ENCODE data around the gene STH. TPM values are rescaled to one million over a fixed set of nuclear protein-coding genes. Genes with fewer than 3 reads are reported as not detected.

STH gene
- total RNA-seq, 1 donor from 2014 or later: not detected

DNA sequence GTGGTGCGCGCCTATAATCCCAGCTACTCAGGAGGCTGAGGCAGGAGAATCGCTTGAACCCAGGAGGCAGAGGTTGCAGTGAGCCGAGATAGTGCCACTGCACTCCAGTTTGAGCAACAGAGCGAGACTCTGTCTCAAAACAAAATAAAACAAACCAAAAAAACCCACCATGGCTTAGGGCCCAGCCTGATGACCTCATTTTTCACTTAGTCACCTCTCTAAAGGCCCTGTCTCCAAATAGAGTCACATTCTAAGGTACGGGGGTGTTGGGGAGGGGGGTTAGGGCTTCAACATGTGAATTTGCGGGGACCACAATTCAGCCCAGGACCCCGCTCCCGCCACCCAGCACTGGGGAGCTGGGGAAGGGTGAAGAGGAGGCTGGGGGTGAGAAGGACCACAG is 1.4 kb upstream of the STH start:
- Histone ChIP-seq H3K27me3 (ENCODE audit: control insufficient read depth, insufficient read depth, low read length) (no peaks in the 10 kb centered on the region), H3K36me3 (ENCODE audit: control insufficient read depth, insufficient read depth, low read length) (no peaks in the 10 kb centered on the region), H3K4me3 (ENCODE audit: low read depth, low read length) (no peak overlapping the region)
- DNase-seq (ENCODE audit: low read depth): no peak
- TF ChIP-seq, protein P1, sequence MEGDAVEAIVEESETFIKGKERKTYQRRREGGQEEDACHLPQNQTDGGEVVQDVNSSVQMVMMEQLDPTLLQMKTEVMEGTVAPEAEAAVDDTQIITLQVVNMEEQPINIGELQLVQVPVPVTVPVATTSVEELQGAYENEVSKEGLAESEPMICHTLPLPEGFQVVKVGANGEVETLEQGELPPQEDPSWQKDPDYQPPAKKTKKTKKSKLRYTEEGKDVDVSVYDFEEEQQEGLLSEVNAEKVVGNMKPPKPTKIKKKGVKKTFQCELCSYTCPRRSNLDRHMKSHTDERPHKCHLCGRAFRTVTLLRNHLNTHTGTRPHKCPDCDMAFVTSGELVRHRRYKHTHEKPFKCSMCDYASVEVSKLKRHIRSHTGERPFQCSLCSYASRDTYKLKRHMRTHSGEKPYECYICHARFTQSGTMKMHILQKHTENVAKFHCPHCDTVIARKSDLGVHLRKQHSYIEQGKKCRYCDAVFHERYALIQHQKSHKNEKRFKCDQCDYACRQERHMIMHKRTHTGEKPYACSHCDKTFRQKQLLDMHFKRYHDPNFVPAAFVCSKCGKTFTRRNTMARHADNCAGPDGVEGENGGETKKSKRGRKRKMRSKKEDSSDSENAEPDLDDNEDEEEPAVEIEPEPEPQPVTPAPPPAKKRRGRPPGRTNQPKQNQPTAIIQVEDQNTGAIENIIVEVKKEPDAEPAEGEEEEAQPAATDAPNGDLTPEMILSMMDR (IDR thresholded peaks at IDR 0.05; ENCODE audit: insufficient read depth, low read length, poor library complexity, severe bottlenecking): no peak

DNA sequence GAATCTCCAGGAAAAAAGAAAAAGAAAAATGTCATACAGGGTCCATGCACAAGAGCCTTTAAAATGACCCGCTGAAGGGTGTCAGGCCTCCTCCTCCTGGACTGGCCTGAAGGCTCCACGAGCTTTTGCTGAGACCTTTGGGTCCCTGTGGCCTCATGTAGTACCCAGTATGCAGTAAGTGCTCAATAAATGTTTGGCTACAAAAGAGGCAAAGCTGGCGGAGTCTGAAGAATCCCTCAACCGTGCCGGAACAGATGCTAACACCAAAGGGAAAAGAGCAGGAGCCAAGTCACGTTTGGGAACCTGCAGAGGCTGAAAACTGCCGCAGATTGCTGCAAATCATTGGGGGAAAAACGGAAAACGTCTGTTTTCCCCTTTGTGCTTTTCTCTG is 845 bp downstream of the STH start:
- no peaks in the 10 kb centered on the region for H3K27me3 ChIP-seq (ENCODE audit: control insufficient read depth, insufficient read depth, low read length)
- no peak for DNase-seq (ENCODE audit: low read depth)
- H3K4me3 ChIP-seq (ENCODE audit: low read depth, low read length): no peak overlapping the region
- TF ChIP-seq, protein P1 (IDR thresholded peaks at IDR 0.05; ENCODE audit: insufficient read depth, low read length, poor library complexity, severe bottlenecking): no peak
- H3K36me3 ChIP-seq (ENCODE audit: control insufficient read depth, insufficient read depth, low read length): no peaks in the 10 kb centered on the region

DNA sequence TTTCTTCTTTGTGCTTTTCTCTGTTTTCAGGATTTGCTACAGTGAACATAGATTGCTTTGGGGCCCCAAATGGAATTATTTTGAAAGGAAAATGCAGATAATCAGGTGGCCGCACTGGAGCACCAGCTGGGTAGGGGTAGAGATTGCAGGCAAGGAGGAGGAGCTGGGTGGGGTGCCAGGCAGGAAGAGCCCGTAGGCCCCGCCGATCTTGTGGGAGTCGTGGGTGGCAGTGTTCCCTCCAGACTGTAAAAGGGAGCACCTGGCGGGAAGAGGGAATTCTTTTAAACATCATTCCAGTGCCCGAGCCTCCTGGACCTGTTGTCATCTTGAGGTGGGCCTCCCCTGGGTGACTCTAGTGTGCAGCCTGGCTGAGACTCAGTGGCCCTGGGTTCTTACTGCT is 1.2 kb downstream of the STH start:
- no peak for DNase-seq (ENCODE audit: low read depth)
- TF ChIP-seq, protein P1 (IDR thresholded peaks at IDR 0.05; ENCODE audit: insufficient read depth, low read length, poor library complexity, severe bottlenecking): no peak
- Histone ChIP-seq H3K4me3 (ENCODE audit: low read depth, low read length) (no peak overlapping the region), H3K36me3 (ENCODE audit: control insufficient read depth, insufficient read depth, low read length) (no peaks in the 10 kb centered on the region), H3K27me3 (ENCODE audit: control insufficient read depth, insufficient read depth, low read length) (no peaks in the 10 kb centered on the region)

DNA sequence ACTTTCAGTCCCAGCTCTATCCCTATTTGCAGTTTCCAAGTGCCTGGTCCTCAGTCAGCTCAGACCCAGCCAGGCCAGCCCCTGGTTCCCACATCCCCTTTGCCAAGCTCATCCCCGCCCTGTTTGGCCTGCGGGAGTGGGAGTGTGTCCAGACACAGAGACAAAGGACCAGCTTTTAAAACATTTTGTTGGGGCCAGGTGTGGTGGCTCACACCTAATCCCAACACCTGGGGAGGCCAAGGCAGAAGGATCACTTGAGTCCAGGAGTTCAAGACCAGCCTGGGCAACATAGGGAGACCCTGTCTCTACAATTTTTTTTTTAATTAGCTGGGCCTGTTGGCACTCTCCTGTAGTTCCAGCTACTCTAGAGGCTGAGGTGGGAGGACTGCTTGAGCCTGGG is 1.7 kb downstream of the STH start:
- Histone ChIP-seq H3K27me3 (ENCODE audit: control insufficient read depth, insufficient read depth, low read length) (no peaks in the 10 kb centered on the region), H3K4me3 (ENCODE audit: low read depth, low read length) (no peak overlapping the region), H3K36me3 (ENCODE audit: control insufficient read depth, insufficient read depth, low read length) (no peaks in the 10 kb centered on the region)
- TF ChIP-seq, protein P1 (IDR thresholded peaks at IDR 0.05; ENCODE audit: insufficient read depth, low read length, poor library complexity, severe bottlenecking): no peak
- no peak for DNase-seq (ENCODE audit: low read depth)

DNA sequence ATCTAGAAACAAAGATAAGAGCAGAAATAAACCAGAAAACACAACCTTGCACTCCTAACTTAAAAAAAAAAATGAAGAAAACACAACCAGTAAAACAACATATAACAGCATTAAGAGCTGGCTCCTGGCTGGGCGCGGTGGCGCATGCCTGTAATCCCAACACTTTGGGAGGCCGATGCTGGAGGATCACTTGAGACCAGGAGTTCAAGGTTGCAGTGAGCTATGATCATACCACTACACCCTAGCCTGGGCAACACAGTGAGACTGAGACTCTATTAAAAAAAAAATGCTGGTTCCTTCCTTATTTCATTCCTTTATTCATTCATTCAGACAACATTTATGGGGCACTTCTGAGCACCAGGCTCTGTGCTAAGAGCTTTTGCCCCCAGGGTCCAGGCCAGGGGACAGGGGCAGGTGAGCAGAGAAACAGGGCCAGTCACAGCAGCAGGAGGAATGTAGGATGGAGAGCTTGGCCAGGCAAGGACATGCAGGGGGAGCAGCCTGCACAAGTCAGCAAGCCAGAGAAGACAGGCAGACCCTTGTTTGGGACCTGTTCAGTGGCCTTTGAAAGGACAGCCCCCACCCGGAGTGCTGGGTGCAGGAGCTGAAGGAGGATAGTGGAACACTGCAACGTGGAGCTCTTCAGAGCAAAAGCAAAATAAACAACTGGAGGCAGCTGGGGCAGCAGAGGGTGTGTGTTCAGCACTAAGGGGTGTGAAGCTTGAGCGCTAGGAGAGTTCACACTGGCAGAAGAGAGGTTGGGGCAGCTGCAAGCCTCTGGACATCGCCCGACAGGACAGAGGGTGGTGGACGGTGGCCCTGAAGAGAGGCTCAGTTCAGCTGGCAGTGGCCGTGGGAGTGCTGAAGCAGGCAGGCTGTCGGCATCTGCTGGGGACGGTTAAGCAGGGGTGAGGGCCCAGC is 2.6 kb downstream of the STH start:
- no peaks in the 10 kb centered on the region for H3K36me3 ChIP-seq (ENCODE audit: control insufficient read depth, insufficient read depth, low read length)
- no peaks in the 10 kb centered on the region for H3K27me3 ChIP-seq (ENCODE audit: control insufficient read depth, insufficient read depth, low read length)
- DNase-seq (ENCODE audit: low read depth): no peak
- no peak overlapping the region for H3K4me3 ChIP-seq (ENCODE audit: low read depth, low read length)
- TF ChIP-seq, protein P1 (IDR thresholded peaks at IDR 0.05; ENCODE audit: insufficient read depth, low read length, poor library complexity, severe bottlenecking): no peak

Data from kidney epithelial cell (primary cell).